Non-pigmented ciliary epithelial cell (primary cell): ENCODE measurements around the gene SPINK4.

Experiments
- DNase-seq: peaks from one replicate; pipeline ENCODE4 v3.0.0-alpha.2; 2010; ENCODE audit warnings: low read depth

Gene SPINK4

GRCh38 chr9:33291901-33292300, 51.9 kb downstream of the SPINK4 start:
- DNase-seq, result no peak

GRCh38 chr9:33293782-33294181, 53.8 kb downstream of the SPINK4 start:
- DNase-seq, result no peak

GRCh38 chr9:33294670-33295432, 54.9 kb downstream of the SPINK4 start:
- no peak for DNase-seq

GRCh38 chr9:33295571-33295970, 55.6 kb downstream of the SPINK4 start:
- DNase-seq, result no peak

GRCh38 chr9:33297432-33297831, 57.5 kb downstream of the SPINK4 start:
- DNase-seq, result no peak
